ENCODE measurements around the gene NAB1.

DNA sequence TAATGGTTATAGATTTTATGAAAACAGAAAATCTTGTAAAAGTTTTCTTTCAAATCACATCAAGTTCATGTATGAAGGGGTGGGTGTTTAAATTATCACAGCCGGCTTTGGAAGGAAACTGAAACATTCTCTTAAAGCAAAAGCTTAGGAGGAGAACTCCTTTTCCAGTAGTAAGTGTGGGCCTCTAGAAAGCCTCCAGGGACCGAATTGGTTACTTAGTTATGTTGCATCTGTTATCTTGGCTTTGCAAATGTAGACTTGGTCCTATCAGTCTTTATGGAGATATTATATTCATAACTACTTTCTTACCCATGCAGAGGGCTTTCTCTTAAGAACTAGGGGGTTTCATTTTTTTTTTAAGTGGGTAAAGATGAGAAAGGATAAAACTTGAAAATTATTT is 7.4 kb downstream of the NAB1 start:
- TF ChIP-seq POLR2A (IDR thresholded peaks at IDR 0.05), result no peak
- TF ChIP-seq, protein P1, sequence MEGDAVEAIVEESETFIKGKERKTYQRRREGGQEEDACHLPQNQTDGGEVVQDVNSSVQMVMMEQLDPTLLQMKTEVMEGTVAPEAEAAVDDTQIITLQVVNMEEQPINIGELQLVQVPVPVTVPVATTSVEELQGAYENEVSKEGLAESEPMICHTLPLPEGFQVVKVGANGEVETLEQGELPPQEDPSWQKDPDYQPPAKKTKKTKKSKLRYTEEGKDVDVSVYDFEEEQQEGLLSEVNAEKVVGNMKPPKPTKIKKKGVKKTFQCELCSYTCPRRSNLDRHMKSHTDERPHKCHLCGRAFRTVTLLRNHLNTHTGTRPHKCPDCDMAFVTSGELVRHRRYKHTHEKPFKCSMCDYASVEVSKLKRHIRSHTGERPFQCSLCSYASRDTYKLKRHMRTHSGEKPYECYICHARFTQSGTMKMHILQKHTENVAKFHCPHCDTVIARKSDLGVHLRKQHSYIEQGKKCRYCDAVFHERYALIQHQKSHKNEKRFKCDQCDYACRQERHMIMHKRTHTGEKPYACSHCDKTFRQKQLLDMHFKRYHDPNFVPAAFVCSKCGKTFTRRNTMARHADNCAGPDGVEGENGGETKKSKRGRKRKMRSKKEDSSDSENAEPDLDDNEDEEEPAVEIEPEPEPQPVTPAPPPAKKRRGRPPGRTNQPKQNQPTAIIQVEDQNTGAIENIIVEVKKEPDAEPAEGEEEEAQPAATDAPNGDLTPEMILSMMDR (IDR thresholded peaks at IDR 0.05 in 4 of 5, conservative IDR thresholded peaks at IDR 0.05 in 1 of 5), result no peak
